PC-3 (cell line): ENCODE results near the gene ATP2B2.

Source experiments
- EZH2 ChIP-seq: fragments of 300-600 bp; sonication (generic); IDR thresholded peaks from one replicate; pipeline ENCODE4 v1.6.1; 2017; ENCODE audit warnings: antibody characterized with exemption, mild to moderate bottlenecking, low read length; ENCODE audit not compliant: unreplicated experiment
- EZH2phosphoT487 ChIP-seq: fragments of 300-600 bp; sonication (generic); IDR thresholded peaks from 2 replicates; pipeline ENCODE4 v1.6.1; 2018; ENCODE audit warnings: mild to moderate bottlenecking, antibody characterized with exemption, low read length, borderline replicate concordance
- TF ChIP-seq, protein P1 (sequence below): fragments of 300-600 bp; sonication (generic); conservative IDR thresholded peaks from 2 replicates; pipeline ENCODE4 v1.5.1; 2017; ENCODE audit warnings: antibody characterized with exemption, low read depth, mild to moderate bottlenecking, low read length

DNA sequence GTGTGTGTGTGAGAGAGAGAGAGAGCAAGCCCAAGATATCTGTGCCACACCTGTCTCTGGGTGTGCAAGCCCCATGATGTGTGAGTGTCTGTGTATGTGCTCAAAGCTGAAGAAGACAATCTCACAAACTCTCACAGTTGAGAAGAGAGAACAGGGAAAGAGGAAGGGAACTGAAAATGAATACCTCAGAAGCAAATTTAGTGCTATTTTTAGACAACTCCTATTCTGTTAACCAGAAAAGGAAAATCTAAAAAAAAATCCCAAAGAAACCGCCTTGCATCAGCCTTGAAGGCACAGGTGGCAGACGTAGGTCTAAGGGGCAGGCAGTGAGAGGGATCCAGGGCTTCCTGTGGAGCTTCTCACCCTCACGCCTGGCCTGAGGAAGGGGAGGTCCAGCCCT, 47.8 kb downstream of the ATP2B2 start:
- TF ChIP-seq, protein P1, sequence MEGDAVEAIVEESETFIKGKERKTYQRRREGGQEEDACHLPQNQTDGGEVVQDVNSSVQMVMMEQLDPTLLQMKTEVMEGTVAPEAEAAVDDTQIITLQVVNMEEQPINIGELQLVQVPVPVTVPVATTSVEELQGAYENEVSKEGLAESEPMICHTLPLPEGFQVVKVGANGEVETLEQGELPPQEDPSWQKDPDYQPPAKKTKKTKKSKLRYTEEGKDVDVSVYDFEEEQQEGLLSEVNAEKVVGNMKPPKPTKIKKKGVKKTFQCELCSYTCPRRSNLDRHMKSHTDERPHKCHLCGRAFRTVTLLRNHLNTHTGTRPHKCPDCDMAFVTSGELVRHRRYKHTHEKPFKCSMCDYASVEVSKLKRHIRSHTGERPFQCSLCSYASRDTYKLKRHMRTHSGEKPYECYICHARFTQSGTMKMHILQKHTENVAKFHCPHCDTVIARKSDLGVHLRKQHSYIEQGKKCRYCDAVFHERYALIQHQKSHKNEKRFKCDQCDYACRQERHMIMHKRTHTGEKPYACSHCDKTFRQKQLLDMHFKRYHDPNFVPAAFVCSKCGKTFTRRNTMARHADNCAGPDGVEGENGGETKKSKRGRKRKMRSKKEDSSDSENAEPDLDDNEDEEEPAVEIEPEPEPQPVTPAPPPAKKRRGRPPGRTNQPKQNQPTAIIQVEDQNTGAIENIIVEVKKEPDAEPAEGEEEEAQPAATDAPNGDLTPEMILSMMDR = no peak
- TF ChIP-seq EZH2phosphoT487 = no peak
- TF ChIP-seq EZH2 = no peak
